HG02884 (cell line): ENCODE measurements around the gene RHOD.

Source experiments
- ATAC-seq: cut with Tn5 transposase; IDR thresholded peaks from one replicate; pipeline ENCODE4 v1.9.1; 2021; ENCODE audit warnings: mild to moderate bottlenecking, moderate library complexity; ENCODE audit not compliant: unreplicated experiment

RHOD gene

DNA sequence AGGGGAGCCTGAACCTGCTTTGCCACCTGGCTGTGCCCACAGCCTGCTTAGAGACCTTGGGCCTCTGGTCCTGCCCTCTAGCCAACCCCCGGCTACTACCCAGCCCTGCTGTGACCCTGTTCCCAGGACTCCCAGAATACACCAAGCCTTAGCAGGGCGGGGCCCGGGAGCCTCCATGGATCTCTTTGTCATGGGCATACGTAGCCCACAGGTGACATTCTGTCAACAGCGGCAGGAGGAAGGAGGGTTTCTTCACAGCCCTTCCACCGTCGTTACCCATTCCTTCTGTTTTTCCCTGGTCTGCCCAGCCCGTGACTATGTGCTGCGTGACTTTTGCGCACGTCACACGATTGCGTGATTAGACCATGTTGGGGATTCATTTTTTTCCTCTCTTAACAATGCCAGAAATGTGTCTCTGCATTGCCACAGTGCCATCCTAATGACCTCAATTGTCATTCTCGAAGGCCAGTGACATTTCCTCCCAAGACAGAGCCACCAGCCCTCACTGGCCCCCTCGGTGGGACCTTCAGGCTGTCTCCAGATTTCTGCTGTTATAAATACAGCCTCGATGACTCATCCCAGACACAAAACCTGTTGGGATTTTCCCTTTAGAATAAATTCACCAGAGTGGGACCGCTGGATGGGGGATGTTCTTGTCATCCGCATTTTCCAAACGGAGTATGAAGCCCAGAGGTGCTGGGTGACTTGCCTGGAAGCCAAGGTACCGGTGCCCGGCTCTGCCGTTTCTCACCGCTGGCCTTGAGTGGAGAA is 24.7 kb upstream of the RHOD start:
- no peak for ATAC-seq

DNA sequence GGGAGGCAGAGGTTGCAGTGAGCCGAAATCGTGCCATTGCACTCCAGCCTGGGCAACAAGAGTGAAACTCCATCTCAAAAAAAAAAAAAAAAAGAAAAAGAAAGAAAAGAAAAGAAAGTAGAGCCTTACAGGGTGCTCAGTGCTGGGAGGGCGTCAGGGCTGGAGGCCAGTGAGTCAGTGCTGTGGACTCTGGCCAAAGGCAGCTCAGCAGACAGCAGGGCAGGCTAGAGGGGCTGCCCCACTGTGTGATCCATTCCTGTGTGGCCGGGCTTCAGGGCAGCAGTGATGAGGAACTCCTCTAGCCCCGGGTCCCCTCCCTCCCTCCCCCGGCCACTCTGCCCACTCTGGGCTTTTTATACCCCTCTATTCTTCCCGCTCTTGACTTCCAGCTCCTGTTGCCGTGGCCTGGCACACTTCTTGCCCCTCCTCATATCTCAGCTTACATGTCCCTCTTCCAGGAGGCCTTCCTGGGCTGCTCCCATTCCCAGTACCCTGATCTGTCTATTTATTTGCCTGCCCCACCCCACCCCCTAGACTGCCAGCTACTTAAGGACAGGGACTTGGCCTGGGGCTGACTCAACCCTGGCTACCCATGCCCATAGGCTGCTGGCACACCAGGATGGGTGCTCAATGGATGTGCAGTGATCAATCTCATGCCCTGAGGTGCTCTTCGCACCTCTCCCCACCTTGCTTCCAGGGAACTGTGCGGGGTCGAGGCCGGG is 23.7 kb upstream of the RHOD start:
- no peak for ATAC-seq

DNA sequence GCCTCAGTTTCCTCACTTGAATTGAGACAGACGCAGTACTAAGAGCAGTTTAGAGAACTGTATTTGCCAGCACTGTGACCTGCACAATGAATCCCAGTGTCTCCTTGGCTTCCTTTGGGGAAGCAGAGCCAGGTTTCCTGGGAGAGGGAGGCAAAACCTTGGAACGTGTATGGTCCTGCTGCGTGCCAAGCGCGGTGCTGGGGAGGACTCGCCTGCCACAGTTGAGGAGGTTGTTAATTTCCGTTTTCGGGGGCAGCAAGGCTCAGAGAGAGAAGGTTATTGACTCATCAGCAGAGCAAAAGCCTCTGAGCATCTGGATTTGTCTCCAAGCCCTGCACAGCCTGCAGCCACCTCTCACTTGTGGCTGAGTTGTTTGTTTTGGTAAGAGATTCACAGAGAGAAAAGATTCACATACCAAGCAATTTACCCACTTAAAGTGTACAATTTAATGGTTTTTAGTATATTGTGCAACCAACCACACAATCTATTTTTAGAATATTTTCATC is 22.9 kb upstream of the RHOD start:
- ATAC-seq = no peak

DNA sequence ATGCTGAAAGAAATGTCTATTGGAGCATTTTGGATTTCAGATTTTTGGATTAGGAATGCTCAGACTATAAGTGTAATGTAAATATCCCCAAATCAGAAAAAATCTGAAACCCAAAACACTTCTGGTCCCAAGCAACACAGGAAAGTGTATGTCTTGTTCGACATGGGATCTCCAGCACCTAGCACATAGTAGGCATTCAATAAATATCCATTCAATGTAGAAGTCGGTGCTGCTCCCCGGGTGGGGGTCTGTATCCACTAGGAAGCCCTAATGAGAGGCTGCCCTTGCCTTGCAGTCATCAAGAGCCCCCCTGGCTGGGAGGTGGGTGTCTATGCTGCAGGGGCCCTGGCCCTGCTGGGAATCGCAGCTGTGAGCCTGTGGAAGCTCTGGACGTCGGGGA is 22.3 kb upstream of the RHOD start:
- no peak for ATAC-seq

DNA sequence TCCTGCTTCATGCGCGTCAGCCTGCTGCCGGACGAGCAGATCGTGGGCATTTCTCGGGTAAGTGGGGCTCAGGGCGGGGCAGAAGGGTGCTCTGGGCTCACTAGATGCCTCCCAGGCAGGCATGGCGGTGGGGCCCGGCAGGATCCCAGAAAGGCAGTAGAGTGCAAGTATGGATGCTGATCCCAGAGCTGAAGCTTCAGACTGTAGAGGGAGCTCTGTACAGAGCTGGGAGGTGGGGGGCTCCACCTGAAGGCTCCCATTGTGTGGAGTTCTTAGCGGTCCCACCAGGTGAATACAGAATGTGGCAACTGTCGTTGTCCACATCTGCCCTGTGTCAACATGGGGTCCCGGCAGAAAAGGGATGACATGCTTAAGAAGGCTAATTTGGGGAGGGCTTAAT is 16.5 kb upstream of the RHOD start:
- no peak for ATAC-seq

DNA sequence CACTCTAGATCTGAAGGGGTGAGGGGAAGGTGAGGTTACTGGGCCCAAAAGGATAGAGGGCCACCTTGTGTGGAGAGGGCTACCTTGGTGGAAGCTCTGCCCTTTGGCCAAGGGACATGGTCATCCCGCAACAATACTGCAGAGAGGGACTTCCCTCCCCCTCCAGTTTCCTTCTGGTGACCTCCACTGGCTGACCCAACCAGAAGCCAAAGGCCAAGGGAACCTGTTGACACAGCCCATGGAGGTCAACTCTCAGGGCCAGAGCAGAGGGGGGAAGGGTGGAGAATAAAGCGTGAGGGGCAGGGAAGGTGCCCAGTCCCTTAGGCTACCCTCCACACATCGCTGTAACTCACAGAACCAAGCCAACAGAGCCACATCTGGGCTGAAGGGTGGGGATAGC is 15.0 kb upstream of the RHOD start:
- ATAC-seq = no peak

DNA sequence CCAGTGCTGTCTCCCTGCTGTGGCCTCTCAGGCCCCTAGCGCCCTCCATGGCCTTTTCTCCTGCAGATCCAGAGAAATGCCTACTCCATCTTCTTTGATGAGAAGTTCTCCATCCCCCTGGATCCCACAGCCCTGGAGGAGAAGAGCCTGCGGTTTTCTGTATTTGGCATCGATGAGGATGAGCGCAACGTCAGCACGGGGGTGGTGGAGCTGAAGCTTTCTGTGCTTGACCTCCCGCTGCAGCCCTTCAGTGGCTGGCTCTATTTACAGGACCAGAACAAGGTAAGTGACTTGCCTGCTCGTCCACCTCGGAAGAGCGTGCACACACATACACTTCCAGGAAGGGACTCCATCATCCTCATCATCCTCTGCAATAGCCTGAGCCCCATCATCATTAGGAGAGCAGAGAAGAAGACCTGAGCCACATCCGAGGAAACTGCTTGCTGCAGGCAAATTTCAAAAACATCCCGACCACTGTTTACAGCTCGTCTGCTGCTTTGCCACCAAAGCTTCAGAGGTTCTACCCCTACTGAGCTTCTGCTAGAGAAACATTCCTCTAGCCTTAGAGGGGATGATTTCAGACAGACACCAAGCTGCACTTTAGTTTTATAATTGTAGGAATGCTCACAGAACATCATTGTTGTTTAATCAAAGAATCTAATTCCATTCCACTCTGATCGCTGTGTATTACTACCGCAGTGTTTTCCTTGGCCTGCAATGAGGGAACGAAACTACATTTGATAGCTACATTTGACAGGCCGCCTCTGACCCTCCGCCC is 12.9 kb upstream of the RHOD start:
- no peak for ATAC-seq

DNA sequence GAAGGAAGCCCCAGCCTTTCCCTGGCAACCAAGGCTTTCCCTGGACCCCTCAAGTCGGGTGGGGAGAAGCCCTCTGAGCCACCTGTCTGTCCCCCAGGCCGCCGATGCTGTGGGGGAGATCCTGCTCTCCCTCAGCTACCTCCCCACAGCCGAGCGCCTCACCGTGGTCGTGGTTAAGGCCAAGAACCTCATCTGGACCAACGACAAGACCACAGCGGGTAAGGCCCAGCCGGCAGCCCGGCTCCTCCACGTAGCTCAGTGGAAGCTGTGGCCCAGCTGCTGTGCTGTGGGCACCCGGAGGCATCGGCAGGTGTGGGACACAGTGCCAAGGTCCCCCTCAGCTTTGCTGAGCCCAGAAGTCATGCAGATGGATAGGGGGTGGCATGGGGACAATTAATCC is 12.2 kb upstream of the RHOD start:
- ATAC-seq = no peak

DNA sequence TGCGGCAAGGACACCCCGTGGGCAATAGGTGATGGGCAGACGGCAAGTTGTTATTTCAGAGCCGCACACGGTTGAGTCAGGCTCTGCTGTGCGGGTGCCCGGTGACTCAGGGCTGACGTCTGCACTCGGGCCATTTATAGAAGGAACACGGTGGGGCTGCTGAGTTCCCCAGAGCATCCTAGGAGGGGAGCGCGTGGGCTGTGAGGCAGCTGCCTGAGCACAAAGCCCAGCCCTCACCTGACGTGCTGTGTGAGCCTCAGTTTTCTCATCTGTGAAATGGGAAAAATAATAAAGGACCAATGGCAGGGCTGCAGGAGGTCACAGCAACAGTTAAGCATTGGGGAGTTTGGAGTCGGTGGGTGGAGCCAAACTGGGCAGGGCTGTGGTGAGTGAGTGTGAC is 11.3 kb upstream of the RHOD start:
- ATAC-seq = no peak

DNA sequence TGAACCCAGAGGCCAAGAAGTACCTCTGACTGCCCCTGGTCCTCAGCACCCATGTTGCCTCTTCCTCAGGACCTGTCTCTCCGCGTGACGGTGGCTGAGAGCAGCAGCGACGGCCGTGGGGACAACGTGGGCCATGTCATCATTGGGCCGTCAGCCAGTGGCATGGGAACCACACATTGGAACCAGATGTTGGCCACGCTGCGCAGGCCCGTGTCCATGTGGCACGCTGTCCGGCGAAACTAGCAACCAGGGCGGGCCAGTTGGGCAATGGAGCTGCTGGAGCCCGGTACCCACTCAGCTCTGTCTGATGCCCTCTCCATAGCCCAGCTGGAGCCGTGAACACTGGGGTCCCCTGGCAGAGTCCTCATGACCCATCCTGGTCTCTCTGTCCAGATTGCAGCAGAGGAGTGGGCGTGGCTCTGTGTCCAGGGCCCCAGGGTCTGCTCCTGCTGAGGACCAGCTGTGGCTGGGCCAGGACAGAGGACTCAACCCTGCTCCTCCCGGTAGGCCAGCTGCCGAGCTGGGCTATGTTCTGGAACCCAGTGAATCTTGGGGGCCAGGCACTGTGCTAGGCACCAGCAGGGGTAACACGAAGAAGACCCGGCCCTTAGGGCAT is 8.0 kb upstream of the RHOD start:
- ATAC-seq = no peak

DNA sequence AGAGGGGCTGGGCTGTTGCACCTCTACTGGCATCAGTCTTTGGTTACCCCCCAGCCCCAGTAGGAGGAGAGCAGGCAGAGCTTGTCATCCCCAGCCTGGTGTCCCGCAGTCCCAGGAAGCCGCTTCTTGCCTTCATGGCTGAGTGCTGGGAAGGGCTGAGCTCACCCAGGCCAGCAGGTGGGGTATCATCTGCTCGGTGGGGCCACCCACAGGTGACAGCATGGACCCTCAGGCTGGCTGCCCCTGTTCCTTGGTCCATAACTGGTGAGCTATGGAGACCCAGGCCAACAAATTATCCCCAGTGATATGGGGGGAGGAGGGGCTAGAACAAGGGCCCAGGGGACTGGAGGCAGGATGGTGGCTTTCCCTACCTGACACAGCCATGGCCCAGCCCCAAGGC is 6.5 kb upstream of the RHOD start:
- no peak for ATAC-seq

DNA sequence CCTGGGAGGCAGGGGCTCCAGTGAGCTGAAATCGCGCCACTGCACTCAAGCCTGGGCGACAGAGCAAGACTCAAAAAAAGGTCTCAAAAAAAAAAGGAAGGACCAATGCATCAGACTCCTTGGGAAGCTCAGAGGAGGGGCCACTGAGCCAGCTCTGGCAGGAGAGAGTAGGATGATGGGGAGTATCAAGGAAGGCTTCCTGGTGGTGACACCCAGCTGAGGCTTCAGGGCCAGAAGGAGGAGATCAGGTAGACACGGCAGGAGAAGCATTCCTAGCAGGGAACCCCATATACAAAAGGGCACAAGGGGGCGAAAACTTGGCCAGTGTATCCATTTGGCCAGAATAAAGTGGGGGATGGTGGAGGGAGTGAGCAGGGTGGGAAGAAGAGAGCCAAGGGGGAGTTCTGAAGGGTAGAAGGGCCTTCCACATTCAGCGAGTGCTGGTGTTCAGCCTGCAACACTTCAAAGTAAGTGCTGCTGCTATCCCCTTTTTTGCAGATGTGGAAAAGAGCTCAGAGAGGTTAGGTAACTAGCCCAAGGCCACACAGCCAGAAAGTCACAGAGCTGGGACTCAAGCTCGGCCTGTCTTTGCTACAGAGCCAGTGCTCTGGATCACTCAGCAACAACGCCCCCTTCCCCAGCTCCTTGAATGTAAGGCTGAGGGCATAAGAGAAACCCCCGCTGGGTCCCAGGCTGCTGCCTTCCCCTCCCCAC is 5.3 kb upstream of the RHOD start:
- ATAC-seq = no peak

DNA sequence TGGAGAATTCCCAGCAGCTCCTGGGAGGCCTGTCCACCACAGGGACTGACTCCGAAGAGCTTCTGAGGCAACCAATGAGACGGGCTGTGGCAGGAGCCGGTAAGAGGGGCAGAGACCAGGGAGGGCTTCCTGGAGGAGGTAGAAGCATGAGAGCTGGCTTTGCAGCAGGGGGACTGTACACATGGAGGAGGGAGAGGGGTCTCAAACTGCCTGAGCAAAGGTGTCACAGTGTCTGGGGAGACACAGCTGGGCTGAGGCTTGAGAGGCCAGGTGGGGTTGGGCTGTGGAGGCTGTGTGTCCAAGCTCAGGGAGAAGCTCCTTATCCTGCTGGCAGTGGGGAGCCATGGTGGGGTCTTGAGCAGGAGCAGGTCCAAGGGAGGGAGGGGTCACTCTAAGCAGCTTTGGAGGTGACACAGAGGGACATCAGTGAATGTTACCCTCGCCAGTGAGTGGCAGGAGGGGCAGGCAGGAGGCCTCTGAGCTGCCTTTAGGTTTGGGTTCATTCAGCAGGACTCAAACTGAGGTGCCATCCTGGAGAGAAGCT is 4.6 kb upstream of the RHOD start:
- no peak for ATAC-seq

DNA sequence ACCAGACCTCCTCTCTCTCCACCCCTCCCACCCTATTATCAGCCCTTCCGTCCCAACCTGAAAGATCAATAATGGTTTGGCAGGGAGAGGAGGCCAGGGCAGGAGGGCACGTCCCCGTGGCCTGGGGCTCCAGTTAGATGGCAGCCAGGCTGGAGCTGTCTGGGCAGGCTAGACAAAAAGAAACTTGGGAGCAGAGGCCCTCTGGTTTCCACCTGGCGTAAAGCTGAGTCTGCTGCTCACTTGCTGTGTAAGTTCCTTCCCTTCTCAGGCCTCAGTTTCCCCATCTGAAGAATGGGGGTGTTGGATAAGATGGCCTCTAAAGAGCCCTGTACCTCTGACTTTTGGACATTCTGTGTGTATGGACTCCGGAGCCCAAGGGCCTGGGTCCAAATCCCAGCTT is 3.8 kb upstream of the RHOD start:
- no peak for ATAC-seq

DNA sequence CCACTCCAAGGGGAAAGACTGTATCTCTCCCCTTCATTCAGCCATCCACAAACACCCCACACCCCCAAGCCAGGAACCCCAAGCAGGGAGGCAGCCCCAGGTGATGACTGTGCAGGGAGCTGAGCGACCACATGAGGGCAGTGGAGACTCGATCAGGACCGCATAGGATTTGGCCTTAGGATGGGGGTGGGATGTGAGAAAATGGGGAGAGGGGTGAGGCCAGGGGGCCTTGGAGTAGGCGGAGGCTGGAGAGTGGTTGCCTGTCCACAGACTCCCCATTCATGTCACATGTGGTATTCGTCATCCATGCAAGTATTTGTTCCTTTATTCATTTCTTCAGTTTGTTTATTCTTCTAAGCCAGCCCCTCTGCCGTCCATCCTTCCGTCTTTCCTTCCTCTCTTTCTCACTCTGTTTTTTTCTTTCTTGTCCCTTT is 2.7 kb upstream of the RHOD start:
- no peak for ATAC-seq

DNA sequence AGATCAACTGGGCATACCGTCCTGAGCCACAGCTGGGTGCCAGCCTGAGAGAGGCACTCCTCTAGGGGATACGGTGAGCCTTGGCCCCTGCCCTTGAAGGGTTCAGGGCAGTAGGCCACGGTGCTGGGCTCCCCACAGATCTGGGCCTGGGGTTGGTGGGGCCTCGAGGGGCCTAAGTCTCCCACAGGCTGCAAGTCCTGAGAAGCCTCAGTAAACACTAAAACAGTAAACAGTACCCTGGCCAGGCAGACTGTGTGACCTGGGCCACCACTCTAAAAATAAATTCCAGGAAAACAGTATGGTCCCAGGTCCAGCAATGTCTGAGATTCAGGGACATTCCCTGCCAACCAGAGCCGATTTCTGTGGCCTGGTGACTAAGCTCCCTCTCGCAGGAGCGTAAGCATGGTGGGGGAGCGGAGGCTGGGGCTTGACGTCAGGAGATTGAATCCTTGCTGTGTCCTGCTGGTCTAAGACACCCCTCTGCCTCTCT is 2.3 kb upstream of the RHOD start:
- ATAC-seq = no peak

DNA sequence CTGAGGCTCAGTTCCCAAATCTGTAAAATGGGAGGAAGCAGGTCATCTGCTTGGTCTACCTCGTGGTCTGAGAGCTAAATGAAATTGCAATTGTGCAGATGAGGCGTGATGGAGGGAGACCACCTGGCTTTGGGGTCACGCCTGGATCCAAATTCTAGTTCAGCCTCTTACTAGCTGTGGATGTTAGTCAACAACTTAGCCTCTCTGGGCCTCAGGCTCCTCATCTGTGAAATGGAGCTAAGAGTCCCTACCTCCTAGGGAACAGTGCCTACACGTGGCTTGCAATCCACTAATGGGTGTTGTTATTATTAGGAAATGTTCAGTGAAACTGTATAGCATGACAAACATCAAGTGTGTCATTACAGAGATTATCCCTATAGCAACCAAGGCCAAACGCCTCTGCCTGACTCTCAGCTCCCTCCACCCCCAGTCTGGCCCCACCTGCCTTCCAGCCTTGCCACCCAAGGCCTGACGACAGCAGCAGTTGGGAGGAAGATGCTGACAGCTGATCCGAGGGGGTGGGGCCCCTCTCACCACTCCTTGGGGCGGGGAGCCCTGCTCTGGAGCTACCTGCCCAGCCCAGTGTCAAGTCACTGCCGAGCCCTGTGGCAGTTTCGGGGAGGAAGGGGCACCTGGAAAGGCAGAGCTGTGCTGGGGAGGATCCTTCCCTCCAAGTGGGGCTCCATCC is 1.7 kb upstream of the RHOD start:
- no peak for ATAC-seq

DNA sequence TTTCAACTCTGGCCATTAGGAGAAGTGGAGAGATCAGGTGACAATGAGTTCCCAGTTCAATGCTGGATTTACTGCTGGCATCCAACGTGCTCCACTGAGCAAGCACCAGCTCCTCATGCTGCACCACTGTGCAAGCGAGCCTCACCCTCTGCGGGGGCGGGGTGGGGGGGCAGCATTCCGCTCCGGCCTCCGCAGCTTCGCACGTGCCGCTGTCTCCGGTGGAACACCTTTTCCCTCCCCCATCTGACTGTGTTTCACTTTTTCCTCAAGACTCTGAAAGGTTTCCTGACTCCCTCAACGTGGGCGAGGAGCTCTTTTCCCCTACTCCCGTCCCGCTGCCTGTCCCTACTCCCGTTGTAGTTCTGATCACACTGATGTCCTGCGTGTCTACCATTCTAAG is 835 bp upstream of the RHOD start:
- no peak for ATAC-seq

DNA sequence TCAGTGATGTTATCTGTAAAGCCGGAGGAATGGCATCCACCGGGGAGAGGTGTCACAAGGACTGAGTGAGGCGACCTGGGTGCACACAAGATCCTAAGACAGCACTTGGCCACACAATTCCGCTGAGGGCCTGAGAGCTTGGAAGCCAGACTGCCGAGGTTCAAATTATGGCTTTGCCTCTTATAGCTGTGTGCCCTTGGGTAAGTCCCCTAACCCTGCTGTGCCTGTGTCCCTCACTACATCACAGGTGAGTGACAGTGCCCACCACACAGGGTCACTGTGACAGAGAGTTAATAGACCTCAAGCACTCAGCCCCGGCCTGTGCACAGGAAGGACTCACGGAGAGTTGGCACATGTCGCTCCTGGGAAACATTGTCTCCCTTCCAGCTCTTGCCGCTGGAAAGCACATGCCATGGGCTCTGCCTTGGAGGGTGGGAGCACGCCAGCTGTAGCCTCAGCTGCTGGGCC is 592 bp downstream of the RHOD start:
- no peak for ATAC-seq
